K562 treated with DMSO at 1 percent for 4 hours (cell line): ENCODE measurements around the gene OR2M5. TPM values are rescaled to one million over a fixed set of nuclear protein-coding genes. Genes with fewer than 3 reads are reported as not detected.

Source experiments
- total RNA-seq: library from RNA; unstranded; fragments of 300-600 nt; gene quantifications from 2 replicates; pipeline ENCODE4 v1.2.3, GENCODE V29; 2022; ENCODE audit not compliant: insufficient read depth

OR2M5 gene
- not detected in 2 replicates for total RNA-seq

DNA sequence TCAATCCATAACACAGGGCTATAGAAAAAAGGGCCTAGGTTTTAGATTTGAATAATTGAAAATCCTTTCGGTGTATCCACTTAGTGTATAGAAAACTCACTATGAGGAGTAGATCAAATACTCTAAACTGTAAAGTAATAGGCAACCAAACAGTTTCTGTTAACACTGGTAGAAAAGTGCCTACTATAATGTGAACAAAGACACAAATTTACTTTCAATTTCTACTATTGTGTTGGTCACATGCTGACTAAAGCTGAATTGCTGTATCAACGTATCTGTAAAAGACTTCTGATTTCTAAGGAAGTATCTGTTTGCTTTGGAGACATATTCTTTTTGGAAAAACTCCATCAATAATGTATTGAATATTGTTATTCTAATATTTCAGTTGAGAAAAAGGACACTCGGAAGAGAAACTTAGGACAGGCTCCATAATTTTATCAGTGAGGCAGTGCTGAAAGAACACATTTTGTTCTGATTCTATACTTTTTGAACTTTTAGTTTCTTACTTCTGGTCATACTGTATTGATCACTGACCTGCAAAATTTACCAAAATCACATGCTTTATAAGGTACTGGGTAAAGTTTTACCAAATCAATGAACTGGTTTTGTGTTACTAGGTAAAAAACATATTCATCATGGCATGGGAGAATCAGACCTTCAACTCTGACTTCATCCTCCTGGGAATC, at the start of gene OR2M5:
Gene OR2M5 (plus strand): TSS at position 636 of the 686 bp plus-strand sequence. CDS start 0 bp downstream, at position 636.

GRCh38 chr1:248174521-248174920, 29.6 kb downstream of the OR2M5 start, which contains the start of gene OR2M2:
Gene OR2M2, plus strand, starts transcription at chr1:248174821. Its CDS starts 5,165 bp downstream, at chr1:248179986.

Other genes starting within 250 kb of the OR2M5 start
- gene OR2W3, start 249.6 kb upstream of the OR2M5 start, total RNA-seq: 5.1 and 7.4 TPM in 2 replicates
- not detected in 2 replicates for gene OR2T8, start 224.9 kb upstream of the OR2M5 start, total RNA-seq
- gene OR2AJ1, start 220.3 kb upstream of the OR2M5 start, total RNA-seq: not detected in 2 replicates
- gene OR2L8, start 196.3 kb upstream of the OR2M5 start, total RNA-seq: not detected in 2 replicates
- not detected in 2 replicates for gene OR2AK2, start 179.9 kb upstream of the OR2M5 start, total RNA-seq
- gene OR2L5, start 131.5 kb upstream of the OR2M5 start, total RNA-seq: not detected in 2 replicates
- not detected in 2 replicates for gene OR2L2, start 115.1 kb upstream of the OR2M5 start, total RNA-seq
- not detected in 2 replicates for gene OR2L3, start 98.3 kb upstream of the OR2M5 start, total RNA-seq
- gene OR2L13, start 50.0 kb upstream of the OR2M5 start, total RNA-seq: not detected in 2 replicates
- not detected in 2 replicates for gene OR2M2, start 29.7 kb downstream of the OR2M5 start, total RNA-seq
- not detected in 2 replicates for gene OR2M3, start 52.1 kb downstream of the OR2M5 start, total RNA-seq
- not detected in 2 replicates for gene OR2M4, start 86.3 kb downstream of the OR2M5 start, total RNA-seq
- not detected in 2 replicates for gene OR2T33, start 132.8 kb downstream of the OR2M5 start, total RNA-seq
- gene OR2T12, start 158.3 kb downstream of the OR2M5 start, total RNA-seq: not detected in 2 replicates
- not detected in 2 replicates for gene OR2M7, start 179.4 kb downstream of the OR2M5 start, total RNA-seq
- not detected in 2 replicates for gene OR14C36, start 203.6 kb downstream of the OR2M5 start, total RNA-seq
- gene OR2T4, start 216.5 kb downstream of the OR2M5 start, total RNA-seq: not detected in 2 replicates
- gene OR2T6, start 230.6 kb downstream of the OR2M5 start, total RNA-seq: not detected in 2 replicates